ENCODE results near the gene C10orf53.
"Not testable (repeated sequence)": the region's sequence is repeated elsewhere in the genome, so short reads cannot be mapped to it uniquely, and the experiment has no call there.

Gene C10orf53

DNA sequence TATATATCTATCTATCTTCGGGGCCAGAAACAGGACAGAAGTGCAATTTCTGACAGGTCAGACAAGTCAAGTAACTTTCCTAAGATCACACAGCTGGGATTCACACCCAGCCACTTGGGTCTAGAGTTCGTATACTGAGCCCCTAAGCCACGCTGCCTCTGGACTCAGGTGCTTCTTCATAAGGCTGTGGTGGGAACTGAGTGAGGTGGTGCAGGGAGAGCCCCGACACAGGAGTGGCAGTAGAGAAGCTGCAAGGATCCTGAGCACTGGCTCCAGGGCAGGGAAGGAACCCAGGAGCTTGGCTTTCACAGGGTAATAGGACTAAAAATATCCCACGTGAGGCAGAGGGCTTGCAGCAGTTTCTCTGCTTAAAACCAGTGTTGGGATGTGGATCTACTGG lies 33.8 kb downstream of the C10orf53 start:
- H3K27me3 ChIP-seq (ENCODE audit: insufficient read depth, low read length): no peaks in the 10 kb centered on the region; the same call in 1 of the 2 replicates
- peaks cover 8% of the 10 kb centered on the region for H3K9me3 ChIP-seq (ENCODE audit: insufficient read depth, low read depth, low read length)
- no peaks in the 10 kb centered on the region for H3K4me1 ChIP-seq (ENCODE audit: insufficient read depth, low read length)
- no peak overlapping the region for H3K4me3 ChIP-seq (ENCODE audit: low read length)
- no peak overlapping the region for H3K9ac ChIP-seq (ENCODE audit: low read depth, low read length)
- H3K36me3 ChIP-seq (ENCODE audit: insufficient read depth, low read length): no peaks in the 10 kb centered on the region
- H3K27ac ChIP-seq (ENCODE audit: low read depth, low read length): no peak overlapping the region
- 88% methylated on average over 5 of the region's 5 CpGs for WGBS

DNA sequence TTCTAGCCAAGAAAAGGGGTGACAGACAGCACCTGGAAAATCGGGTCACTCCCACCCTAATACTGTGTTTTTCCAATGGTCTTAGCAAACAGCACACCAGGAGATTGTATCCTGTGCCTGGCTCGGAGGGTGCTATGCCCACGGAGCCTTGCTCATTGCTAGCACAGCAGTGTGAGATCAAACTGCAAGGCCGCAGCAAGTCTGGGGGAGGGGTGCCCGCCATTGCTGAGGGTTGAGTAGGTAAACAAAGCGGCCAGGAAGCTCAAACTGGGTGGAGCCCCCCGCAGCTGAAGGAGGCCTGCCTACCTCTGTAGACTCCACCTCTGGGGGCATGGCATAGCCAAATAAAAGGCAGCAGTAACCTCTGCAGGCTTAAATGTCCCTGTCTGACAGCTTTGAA lies 35.7 kb downstream of the C10orf53 start:
- H3K36me3 ChIP-seq (ENCODE audit: insufficient read depth, low read length); H3K9me3 ChIP-seq (ENCODE audit: insufficient read depth, low read depth, low read length); H3K4me3 ChIP-seq (ENCODE audit: low read length); H3K9ac ChIP-seq (ENCODE audit: low read depth, low read length); H3K27ac ChIP-seq (ENCODE audit: low read depth, low read length); H3K4me1 ChIP-seq (ENCODE audit: insufficient read depth, low read length); H3K27me3 ChIP-seq (ENCODE audit: insufficient read depth, low read length): not testable (repeated sequence)
- WGBS: 92% methylated on average over 7 of the region's 7 CpGs

DNA sequence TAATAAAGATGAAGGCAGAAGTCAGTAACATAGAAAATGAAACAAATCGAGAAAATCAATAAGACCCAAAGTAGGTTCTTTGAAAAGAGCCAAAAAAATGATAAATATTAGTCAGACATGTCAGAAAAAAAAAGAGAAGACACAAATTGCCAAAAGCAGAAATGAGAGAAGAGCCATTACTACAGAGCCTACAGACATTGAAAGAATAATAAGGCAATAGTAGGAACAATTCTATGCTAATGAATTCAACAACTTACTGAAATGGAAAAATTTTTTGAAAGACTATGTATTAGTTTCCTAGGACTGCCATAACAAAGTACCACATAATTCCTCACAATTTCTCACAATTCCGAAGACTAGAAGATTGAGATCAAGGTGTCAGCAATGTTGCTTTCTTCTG lies 47.1 kb downstream of the C10orf53 start:
- Histone ChIP-seq H3K36me3 (ENCODE audit: insufficient read depth, low read length) (no peaks in the 10 kb centered on the region), H3K27me3 (ENCODE audit: insufficient read depth, low read length) (no peaks in the 10 kb centered on the region), H3K9me3 (ENCODE audit: insufficient read depth, low read depth, low read length) (peaks cover 16% of the 10 kb centered on the region; the same call in 1 of the 2 replicates), H3K27ac (ENCODE audit: low read depth, low read length) (no peak overlapping the region), H3K4me1 (ENCODE audit: insufficient read depth, low read length) (no peaks in the 10 kb centered on the region), H3K4me3 (ENCODE audit: low read length) (no peak overlapping the region), H3K9ac (ENCODE audit: low read depth, low read length) (no peak overlapping the region)
- WGBS: 95% methylated on average over 2 of the region's 2 CpGs

DNA sequence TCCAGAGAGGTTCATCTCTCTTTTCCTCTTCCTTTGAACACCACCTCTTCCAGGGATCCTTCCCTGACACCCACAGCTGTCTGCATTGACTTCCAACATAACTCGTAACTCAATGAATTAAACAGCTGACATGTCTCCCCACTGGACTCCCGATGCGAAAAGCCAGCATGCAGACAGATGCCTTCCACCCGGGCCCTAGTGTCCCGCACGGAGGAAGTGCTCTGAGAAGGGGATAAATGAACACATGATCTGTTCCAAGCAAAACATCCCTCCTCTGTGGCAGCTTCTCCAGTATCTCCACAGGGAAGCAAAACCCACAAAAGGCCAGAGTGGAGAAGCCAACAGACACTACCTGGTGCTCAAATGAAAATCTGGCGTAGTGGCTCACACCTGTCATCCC lies 54.4 kb downstream of the C10orf53 start:
- 91% methylated on average over 7 of the region's 7 CpGs for WGBS
- H3K4me3 ChIP-seq (ENCODE audit: low read length): no peak overlapping the region
- H3K9ac ChIP-seq (ENCODE audit: low read depth, low read length): no peak overlapping the region

DNA sequence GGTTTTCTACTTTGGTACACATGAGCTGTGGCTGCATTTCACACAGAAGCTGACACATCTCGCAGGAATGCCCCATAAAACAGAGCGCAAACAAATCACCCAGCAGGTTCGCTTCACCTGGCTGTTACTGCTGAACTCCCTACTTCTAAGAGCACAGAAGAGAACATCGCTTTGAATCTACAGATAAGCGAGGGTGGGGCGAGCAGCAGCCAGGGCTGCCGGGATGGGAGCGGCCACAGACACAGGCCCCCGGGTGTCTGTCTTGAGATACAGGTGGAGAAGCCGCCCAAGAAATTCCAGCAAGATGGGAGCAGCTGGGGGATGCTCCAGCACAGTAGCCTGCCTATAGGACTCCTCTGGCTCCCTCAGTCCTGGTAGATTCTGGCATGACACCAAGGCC lies 55.2 kb downstream of the C10orf53 start:
- Histone ChIP-seq H3K9me3 (ENCODE audit: insufficient read depth, low read depth, low read length) (no peaks in the 10 kb centered on the region), H3K9ac (ENCODE audit: low read depth, low read length) (no peak overlapping the region), H3K4me1 (ENCODE audit: insufficient read depth, low read length) (no peaks in the 10 kb centered on the region; the same call in 1 of the 2 replicates), H3K4me3 (ENCODE audit: low read length) (no peak overlapping the region), H3K27me3 (ENCODE audit: insufficient read depth, low read length) (no peaks in the 10 kb centered on the region), H3K36me3 (ENCODE audit: insufficient read depth, low read length) (peaks cover 16% of the 10 kb centered on the region; the same call in 1 of the 2 replicates), H3K27ac (ENCODE audit: low read depth, low read length) (no peak overlapping the region)
- 94% methylated on average over 10 of the region's 10 CpGs for WGBS

More for the DNA sequence above, 54.4 kb downstream of the C10orf53 start:
- Histone ChIP-seq H3K27ac (ENCODE audit: low read depth, low read length) (no peak overlapping the region), H3K4me1 (ENCODE audit: insufficient read depth, low read length) (no peaks in the 10 kb centered on the region; the same call in 1 of the 2 replicates), H3K9me3 (ENCODE audit: insufficient read depth, low read depth, low read length) (no peaks in the 10 kb centered on the region), H3K27me3 (ENCODE audit: insufficient read depth, low read length) (no peaks in the 10 kb centered on the region), H3K36me3 (ENCODE audit: insufficient read depth, low read length) (peaks cover 16% of the 10 kb centered on the region; the same call in 1 of the 2 replicates)

DNA sequence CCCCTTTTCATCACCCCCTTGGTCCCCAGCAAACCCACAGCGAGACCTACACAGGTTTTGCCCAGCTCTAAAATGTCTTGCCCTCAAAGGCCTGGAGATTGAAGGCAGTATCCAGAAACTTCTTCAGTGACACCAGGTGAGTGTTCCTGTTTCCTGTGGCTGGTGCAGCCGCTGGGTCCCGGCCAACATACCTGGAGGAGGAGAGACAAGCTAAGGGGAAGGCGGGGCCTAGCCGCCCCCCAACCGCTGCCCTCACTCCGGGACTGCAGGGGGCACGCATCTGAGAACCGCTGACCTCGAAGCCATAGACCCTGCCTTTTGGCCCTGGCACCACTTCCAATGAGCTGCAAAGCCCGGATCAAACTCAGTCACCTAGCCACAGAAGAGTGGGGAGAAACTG lies 55.7 kb downstream of the C10orf53 start:
- Histone ChIP-seq H3K9me3 (ENCODE audit: insufficient read depth, low read depth, low read length) (no peaks in the 10 kb centered on the region), H3K4me3 (ENCODE audit: low read length) (no peak overlapping the region), H3K9ac (ENCODE audit: low read depth, low read length) (no peak overlapping the region), H3K36me3 (ENCODE audit: insufficient read depth, low read length) (peaks cover 16% of the 10 kb centered on the region; the same call in 1 of the 2 replicates), H3K27me3 (ENCODE audit: insufficient read depth, low read length) (no peaks in the 10 kb centered on the region), H3K27ac (ENCODE audit: low read depth, low read length) (no peak overlapping the region), H3K4me1 (ENCODE audit: insufficient read depth, low read length) (no peaks in the 10 kb centered on the region; the same call in 1 of the 2 replicates)
- 83% methylated on average over 11 of the region's 11 CpGs for WGBS

DNA sequence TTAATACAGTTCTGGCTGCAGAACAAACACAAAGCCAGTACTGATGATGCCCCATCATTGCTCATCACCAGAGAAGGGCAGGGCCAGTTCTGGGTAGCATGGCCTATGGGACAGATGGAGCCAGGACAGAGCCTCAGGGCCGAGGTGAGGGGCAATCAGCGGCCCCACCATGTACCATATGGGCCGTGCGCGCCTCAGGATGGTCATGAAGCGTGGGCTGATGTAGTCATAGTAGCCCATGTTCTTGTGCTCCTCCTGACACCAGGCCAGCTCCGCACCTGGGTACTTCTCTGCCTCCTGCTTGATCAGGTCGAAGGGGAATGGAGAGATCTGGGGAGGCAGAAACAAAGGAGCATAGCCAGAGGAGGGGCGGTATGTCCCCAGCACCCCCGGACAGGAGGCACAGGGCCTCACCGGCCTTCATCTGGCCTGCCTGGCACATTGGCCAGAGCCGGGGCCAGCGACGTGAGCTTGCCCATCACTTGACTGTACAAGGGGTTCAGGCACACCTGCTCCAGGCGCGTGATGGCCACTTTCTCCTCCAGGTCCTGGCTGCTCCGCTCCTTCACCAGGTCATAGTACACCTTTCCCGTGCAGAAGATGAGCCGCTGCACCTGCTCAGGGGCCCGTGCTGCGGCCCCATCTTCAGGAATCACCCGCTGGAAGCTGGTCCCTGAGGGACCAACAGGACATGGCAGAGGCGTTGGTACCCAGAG lies 56.6 kb downstream of the C10orf53 start:
- H3K4me3 ChIP-seq (ENCODE audit: low read length): no peak overlapping the region
- H3K9ac ChIP-seq (ENCODE audit: low read depth, low read length): no peak overlapping the region
- peaks cover 16% of the 10 kb centered on the region; the same call in 1 of the 2 replicates for H3K36me3 ChIP-seq (ENCODE audit: insufficient read depth, low read length)
- H3K27ac ChIP-seq (ENCODE audit: low read depth, low read length): no peak overlapping the region
- no peaks in the 10 kb centered on the region; the same call in 1 of the 2 replicates for H3K4me1 ChIP-seq (ENCODE audit: insufficient read depth, low read length)
- WGBS: 93% methylated on average over 23 of the region's 23 CpGs
- no peaks in the 10 kb centered on the region for H3K27me3 ChIP-seq (ENCODE audit: insufficient read depth, low read length)
- no peaks in the 10 kb centered on the region for H3K9me3 ChIP-seq (ENCODE audit: insufficient read depth, low read depth, low read length)

DNA sequence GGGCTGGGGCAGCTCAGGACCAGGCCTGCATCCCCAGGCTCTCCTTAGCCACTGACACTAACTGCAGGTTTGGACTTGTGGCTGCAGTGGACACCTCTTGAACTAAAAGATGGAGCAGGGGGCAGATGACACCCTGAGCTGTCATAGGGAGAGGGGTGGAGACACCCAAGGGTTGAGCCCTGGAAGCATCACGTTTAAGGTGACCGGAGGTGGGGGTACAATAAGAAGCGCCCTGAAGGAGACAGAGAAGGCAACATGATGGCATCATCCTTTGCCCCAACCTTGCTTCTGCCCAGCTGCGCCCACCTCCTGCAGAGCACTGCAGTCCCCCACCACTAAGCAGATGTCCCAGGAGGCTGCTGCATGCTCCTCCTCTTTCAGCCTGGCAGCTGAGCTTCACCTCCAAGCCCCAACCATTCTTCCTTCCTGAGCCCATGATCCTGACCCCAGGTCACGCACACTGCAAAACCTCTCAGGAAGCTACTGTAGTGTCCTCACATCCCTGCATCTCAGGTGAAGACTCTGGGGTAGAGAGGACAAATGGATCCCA lies 57.2 kb downstream of the C10orf53 start:
- Histone ChIP-seq H3K9me3 (ENCODE audit: insufficient read depth, low read depth, low read length) (no peaks in the 10 kb centered on the region), H3K4me1 (ENCODE audit: insufficient read depth, low read length) (no peaks in the 10 kb centered on the region; the same call in 1 of the 2 replicates), H3K27ac (ENCODE audit: low read depth, low read length) (no peak overlapping the region), H3K27me3 (ENCODE audit: insufficient read depth, low read length) (no peaks in the 10 kb centered on the region), H3K4me3 (ENCODE audit: low read length) (no peak overlapping the region), H3K36me3 (ENCODE audit: insufficient read depth, low read length) (peaks cover 16% of the 10 kb centered on the region; the same call in 1 of the 2 replicates), H3K9ac (ENCODE audit: low read depth, low read length) (no peak overlapping the region)
- WGBS: 98% methylated on average over 5 of the region's 5 CpGs

DNA sequence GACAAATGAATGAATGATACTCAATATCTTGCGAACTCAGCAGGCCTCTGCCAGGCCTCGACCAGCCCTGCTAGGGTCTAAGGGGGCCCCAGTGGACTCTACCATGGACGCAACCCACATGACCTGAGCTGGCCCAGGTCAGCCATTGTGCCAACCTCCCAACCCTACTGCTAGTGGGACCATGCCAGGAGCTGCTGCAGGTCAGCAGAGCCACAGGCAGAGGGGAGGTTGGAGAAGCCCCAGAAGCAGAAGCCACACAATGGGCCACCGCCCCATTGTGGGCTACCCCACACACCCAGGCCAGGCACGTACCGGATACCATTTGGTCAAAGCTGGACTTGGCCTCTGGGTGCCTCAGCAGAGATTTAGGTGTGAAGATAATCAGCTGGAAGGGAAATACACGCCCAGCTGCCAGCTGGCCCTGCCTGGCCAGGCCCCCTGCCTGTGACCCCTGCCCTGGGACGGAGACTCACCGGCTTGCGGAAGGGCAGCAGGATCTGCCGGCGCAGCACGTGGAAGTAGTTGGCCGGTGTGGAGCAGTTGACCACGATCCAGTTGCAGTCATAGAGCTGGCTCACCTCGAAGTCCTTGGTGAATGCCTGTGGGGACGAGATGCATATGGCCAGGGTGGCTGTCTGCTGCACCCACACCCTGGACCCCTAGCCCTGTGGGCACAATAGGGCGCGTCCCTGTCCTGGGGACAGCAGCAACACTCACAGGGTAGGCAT lies 58.2 kb downstream of the C10orf53 start:
- Histone ChIP-seq H3K36me3 (ENCODE audit: insufficient read depth, low read length) (peaks cover 19% of the 10 kb centered on the region; the same call in 1 of the 2 replicates), H3K9me3 (ENCODE audit: insufficient read depth, low read depth, low read length) (no peaks in the 10 kb centered on the region), H3K27me3 (ENCODE audit: insufficient read depth, low read length) (no peaks in the 10 kb centered on the region), H3K9ac (ENCODE audit: low read depth, low read length) (no peak overlapping the region), H3K27ac (ENCODE audit: low read depth, low read length) (no peak overlapping the region), H3K4me3 (ENCODE audit: low read length) (no peak overlapping the region), H3K4me1 (ENCODE audit: insufficient read depth, low read length) (no peaks in the 10 kb centered on the region; the same call in 1 of the 2 replicates)
- 97% methylated on average over 19 of the region's 19 CpGs for WGBS

DNA sequence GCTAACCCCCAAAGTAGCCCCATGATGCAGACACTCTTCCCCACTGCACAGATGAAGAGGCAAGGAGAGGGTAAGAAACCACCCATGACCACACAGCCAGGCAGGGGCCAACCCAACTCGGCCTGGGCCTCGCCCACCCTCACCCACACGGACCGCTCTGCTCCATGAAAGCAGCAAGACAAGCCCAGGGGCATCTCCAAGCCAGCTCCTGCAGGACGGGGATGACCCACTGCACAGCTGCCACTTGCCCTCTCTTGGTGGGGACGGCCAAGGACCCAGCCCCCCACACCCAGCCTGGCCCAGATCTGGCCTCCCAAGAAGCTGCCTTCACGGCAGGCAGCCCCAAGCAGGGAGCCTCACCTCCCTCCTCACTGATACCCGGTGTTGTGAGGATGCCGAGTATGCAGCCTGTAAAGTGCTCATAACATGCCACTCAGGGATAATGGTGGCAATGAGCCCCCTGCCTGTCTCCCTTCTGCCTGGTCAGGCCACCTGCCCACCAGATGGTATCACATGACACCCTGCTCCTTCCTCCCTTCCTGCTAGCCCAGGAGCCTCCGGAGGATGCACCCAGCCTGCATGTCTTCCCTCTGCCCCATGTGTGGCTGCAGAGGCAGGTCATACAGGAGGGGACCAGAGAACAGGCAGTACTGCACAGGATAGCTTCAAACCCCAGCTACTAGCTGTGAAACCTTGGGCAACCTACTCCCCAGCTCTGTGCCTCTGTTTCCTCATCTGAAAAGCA lies 59.3 kb downstream of the C10orf53 start:
- H3K9me3 ChIP-seq (ENCODE audit: insufficient read depth, low read depth, low read length): no peaks in the 10 kb centered on the region
- no peak overlapping the region for H3K27ac ChIP-seq (ENCODE audit: low read depth, low read length)
- peaks cover 24% of the 10 kb centered on the region; the same call in 1 of the 2 replicates for H3K36me3 ChIP-seq (ENCODE audit: insufficient read depth, low read length)
- no peaks in the 10 kb centered on the region for H3K27me3 ChIP-seq (ENCODE audit: insufficient read depth, low read length)
- WGBS: 93% methylated on average over 10 of the region's 10 CpGs
- H3K4me1 ChIP-seq (ENCODE audit: insufficient read depth, low read length): no peaks in the 10 kb centered on the region; the same call in 1 of the 2 replicates
- no peak overlapping the region for H3K9ac ChIP-seq (ENCODE audit: low read depth, low read length)
- no peak overlapping the region for H3K4me3 ChIP-seq (ENCODE audit: low read length)

Measured in HUES64 (cell line).